HG03135 (cell line): ENCODE data around the gene CIART.
"Not testable (repeated sequence)": the region's sequence is repeated elsewhere in the genome, so short reads cannot be mapped to it uniquely, and the experiment has no call there.

Experiments used
- ATAC-seq: cut with Tn5 transposase; IDR thresholded peaks from one replicate; pipeline ENCODE4 v1.9.1; 2021; ENCODE audit warnings: mild to moderate bottlenecking, moderate library complexity; ENCODE audit not compliant: unreplicated experiment

The CIART gene

GRCh38 chr1:150302338-150302737 is 20.0 kb downstream of the CIART start:
- no peak for ATAC-seq

- no peak for ATAC-seq
These were observed 20.5 kb downstream of the CIART start for GRCh38 chr1:150302902-150303301.

- ATAC-seq, result not testable (repeated sequence)
These were observed 26.2 kb downstream of the CIART start for GRCh38 chr1:150308585-150308984.

- no peak for ATAC-seq
These were observed 27.6 kb downstream of the CIART start for GRCh38 chr1:150309758-150310508.

- no peak for ATAC-seq
These were observed 29.4 kb downstream of the CIART start for GRCh38 chr1:150311762-150312161.

- not testable (repeated sequence) for ATAC-seq
These were observed 32.3 kb downstream of the CIART start for GRCh38 chr1:150314691-150315090.

- ATAC-seq, result no peak
These were observed 38.3 kb downstream of the CIART start for GRCh38 chr1:150320667-150320978.

- ATAC-seq, result no peak
These were observed 39.4 kb downstream of the CIART start for GRCh38 chr1:150321826-150322166.

- no peak for ATAC-seq
These were observed 40.0 kb downstream of the CIART start for GRCh38 chr1:150322310-150322709.

- no peak for ATAC-seq
These were observed 50.4 kb downstream of the CIART start for GRCh38 chr1:150332651-150333290.
